Measurements from ENCODE around the gene FAXDC2.
A peak's percentile ranks its signal among the peaks of the same experiment; 100 is the strongest.
"Not testable (repeated sequence)": the region's sequence is repeated elsewhere in the genome, so short reads cannot be mapped to it uniquely, and the experiment has no call there.

FAXDC2 gene

DNA sequence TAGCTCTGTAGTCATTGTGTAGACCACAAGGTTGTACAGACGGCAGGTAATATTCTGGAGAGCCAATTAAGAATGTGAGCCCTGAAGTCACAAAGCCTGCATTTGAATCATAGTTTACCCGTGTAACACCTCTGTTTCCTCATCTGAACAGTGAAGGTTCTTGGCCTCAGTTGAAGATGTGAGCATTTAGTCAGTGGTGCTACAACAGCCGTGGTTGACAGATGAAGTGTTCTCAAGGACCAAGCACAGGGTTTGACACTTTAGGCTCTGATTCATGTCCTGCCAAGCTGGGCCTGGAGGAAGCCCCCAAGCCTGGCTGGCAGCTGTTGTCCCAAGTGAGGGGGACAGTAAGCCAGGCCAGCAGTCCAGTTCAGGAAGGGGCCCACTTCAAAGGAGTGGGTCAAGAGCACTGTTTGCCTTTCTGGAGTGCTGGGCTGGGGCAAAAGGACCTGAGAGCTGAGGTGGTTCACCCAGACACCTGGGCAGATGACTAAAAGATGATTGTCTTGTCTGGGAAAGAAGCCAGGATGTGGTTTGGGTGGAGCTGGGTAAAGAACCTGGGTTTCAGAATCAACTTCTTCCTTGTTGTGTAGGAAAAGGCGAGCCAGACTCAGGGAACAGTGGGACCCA is 20.7 kb downstream of the FAXDC2 start:
- DNase-seq: peak; percentile 43 to 53

GRCh38 chr5:154829181-154829588 is 21.2 kb downstream of the FAXDC2 start:
- no peak for DNase-seq

DNA sequence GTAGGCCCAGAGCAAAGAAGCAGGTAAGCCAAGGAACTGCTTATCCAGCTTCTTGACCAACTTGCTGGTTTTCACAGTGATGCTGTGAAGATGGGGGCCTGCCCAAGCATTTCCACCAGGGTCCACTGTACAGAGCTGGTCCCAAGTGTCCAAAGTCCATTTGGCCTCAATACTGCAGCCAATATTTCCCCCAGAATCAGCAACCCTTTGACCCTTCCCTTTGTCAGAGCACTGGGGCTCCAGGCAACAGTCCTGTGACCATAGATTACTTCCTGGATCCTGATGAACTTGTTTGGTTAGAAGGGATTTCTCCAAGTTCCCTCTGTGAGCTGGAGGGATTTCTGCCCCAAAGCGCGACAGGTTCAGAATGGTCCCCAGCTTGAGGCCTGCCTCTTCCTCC is 26.3 kb downstream of the FAXDC2 start:
- DNase-seq: no peak

- DNase-seq: no peak
Observed at GRCh38 chr5:154823605-154824004, 26.8 kb downstream of the FAXDC2 start.

- not testable (repeated sequence) for DNase-seq
Observed at GRCh38 chr5:154822896-154823295, 27.5 kb downstream of the FAXDC2 start.

- DNase-seq: no peak
Observed at GRCh38 chr5:154820383-154820782, 30.0 kb downstream of the FAXDC2 start.

GRCh38 chr5:154819546-154819945 is 30.9 kb downstream of the FAXDC2 start:
- DNase-seq: no peak

GRCh38 chr5:154818471-154819116 is 31.8 kb downstream of the FAXDC2 start:
- DNase-seq: no peak

- DNase-seq: no peak
Observed at GRCh38 chr5:154817815-154818214, 32.6 kb downstream of the FAXDC2 start.

GRCh38 chr5:154816891-154817492 is 33.4 kb downstream of the FAXDC2 start:
- no peak for DNase-seq

DNA sequence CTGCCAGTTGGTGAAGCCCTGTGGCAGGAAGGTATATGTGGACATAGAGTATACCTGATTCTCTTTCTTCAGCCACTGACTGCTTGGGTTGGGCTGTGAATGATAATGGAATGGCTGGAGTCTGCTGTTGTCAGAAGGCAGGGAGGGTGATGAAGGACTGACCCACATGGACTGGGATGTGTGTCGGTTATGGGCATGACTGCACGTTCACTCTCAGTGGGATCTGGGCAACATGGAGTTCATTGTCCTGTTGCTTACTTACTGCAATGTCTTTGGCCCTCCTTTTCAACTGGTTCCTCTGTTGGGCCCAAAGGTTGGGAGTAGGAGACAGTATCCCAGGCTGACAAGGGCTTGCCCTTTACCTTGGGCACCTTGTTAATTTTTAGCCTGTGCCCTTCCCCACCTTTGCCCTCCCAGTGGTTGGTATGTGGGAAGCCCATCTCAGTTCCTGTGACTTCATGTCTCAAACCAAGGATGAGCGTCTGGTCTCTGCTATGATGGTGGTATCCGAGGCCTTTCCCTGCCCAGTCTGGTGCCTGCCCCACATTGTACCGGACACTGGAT is 34.6 kb downstream of the FAXDC2 start:
- DNase-seq: no peak

- no peak for DNase-seq
Observed at GRCh38 chr5:154815025-154815424, 35.4 kb downstream of the FAXDC2 start.

DNA sequence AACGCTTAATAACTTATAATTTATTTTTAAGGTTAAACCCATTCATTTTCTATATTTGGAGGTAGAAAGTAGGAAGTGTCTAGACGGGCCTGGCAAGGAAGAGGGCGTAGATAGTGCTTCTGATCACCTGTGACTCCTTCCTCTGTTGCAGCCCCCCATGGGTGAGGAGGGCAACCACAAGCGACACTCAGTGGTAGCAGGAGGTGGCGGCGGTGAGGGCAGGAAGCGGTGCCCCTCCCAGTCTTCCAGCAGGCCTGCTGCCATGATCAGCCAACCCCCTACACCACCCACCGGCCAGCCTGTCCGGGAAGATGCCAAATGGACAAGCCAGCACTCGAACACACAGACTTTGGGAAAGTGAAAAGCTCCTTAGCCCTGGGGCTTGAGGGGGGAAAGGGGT is 36.7 kb downstream of the FAXDC2 start:
- no peak for DNase-seq

- DNase-seq: no peak
Observed at GRCh38 chr5:154813158-154813557, 37.2 kb downstream of the FAXDC2 start.

DNA sequence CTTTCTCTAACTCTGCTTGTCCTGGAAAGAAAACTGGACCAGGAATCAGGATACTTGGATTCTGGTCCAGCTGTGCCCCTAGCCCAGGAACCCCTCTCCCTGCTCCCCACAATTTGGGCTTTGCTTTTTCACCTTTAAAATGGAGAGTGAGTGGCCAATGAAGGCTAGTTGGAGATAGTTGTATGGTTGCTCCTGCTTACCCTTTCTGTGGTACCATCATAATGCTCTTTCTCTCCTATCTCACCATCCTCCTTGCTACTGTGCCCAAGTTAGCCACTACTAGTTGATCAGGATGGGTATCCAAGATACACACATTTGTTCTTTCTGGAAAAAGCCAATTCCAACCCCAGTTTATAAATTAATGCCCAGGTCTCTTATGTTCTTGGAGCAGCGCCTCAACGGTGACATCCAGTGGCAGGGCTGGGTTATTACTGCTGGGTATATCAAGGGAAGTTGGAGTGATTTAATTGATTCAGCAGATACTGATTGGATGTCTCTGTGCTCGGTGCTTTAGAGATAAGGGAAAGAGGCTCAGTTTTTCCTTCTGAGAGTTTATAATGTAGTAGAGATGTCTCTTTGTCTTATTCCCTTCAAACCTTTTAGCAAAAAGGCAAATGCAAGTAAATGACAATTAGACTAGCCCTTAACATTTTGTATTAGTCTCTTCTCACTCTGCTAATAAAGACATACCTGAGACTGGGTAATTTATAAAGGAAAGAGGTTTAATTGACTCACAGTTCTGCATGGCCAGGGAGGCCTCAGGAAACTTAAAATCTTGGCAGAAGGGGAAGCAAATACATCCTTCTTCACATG is 38.5 kb downstream of the FAXDC2 start:
- DNase-seq: peak; percentile 14 to 44

DNA sequence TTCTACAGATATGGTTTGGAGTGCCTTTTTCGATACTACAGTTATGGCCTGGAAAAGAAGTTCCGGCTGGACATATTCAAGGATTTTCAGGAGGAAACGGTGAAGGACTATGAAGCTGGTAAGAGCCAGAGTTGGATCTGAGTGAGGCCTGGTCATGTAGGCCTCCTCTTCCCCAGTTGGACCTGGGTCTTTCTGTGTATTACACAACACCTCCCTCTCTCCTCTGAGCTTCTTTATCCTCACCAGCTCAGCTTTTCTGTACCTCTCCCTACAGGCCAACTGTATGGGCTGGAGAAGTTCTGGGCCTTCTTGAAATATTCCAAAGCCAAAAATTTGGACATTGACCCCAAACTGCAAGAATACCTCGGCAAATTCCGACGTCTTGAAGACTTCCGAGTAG is 39.2 kb downstream of the FAXDC2 start:
- no peak for DNase-seq

DNA sequence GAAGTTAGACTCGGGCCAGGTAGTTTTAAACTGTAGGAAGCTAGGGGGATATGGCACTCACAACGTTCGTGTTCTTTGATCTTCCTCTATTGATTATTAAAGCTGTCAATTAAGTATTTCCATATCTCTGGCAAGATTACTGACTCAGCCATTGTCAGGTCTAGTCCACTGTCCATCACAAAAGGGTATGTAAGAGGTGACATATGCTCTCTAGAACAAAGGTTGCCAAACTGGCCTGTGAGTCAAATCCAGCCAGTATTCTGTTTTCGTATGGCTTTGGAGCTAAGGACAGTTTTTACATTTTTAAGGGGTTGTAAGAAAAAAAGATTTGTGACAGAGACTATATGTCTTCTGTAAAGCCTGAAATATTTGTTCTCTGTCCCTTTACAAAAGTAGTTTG is 44.2 kb downstream of the FAXDC2 start:
- DNase-seq: no peak

DNA sequence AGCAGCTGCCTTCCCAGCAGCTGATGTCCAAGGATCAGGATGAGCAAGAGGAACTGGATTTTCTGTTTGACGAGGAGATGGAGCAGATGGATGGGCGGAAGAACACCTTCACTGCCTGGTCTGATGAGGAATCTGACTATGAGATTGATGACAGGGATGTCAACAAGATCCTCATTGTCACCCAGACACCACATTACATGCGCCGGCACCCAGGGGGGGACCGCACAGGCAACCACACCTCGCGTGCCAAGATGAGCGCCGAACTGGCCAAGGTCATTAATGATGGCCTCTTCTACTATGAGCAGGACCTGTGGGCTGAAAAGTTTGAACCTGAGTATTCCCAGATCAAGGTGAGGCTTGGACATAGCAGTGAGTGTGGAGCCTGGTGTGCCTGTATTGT is 48.4 kb downstream of the FAXDC2 start:
- no peak for DNase-seq

DNA sequence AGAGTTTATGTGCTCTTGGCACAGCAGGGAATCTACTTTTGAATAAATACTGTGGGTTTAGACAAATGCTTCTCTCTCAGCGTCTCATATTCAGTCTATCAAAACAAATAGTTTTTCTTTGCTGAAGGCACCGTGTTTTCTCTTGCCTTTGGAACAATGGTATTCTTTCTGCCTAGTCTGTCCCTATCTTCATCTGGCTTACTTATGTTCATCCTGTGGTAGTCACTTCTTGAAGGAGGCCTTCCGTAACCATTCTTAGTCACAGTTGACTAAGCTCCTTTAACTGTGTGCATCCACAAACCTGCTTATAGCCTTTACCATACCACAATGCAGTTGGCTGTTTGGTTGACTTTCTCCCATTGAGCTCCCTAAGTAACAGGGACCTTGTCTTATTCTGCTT is 49.3 kb downstream of the FAXDC2 start:
- DNase-seq: no peak

GRCh38 chr5:154800582-154800981 is 49.8 kb downstream of the FAXDC2 start:
- DNase-seq: no peak

- DNase-seq: no peak
Observed at GRCh38 chr5:154797762-154798161, 52.6 kb downstream of the FAXDC2 start.

DNA sequence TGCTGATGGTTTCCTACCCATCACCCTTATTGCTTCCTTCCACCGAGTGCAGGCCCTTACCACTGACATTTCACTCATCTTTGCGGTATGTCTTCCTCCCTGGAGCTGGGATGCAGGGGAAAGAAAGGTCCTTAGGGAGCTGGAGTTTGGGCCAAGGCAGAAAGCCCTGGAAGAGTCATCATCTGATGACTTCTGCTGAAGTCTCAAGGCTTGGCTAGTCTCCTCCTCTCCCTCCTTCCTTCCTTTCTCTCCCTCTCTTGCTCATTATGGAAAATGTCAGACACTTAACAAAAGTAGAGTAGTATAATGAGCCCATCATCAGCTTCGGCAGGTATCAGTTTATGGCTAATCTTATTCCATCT is 55.2 kb downstream of the FAXDC2 start:
- no peak for DNase-seq

GRCh38 chr5:154794525-154795234 is 55.7 kb downstream of the FAXDC2 start:
- DNase-seq: no peak

Data from SHP77 (cell line).